Measurements from ENCODE around the gene FOCAD.
A peak's percentile ranks its signal among the peaks of the same experiment; 100 is the strongest.
"Not testable (repeated sequence)": the region's sequence is repeated elsewhere in the genome, so short reads cannot be mapped to it uniquely, and the experiment has no call there.

FOCAD gene

GRCh38 chr9:20673537-20673936, 10.5 kb upstream of the FOCAD start:
- DNase-seq: not testable (repeated sequence)

- no peak for DNase-seq
Observed at GRCh38 chr9:20681467-20681866, 2.6 kb upstream of the FOCAD start.

GRCh38 chr9:20683351-20684034, 566 bp upstream of the FOCAD start:
- DNase-seq: no peak

GRCh38 chr9:20684875-20685696, 1.0 kb downstream of the FOCAD start:
- no peak for DNase-seq

- DNase-seq: no peak
Observed at GRCh38 chr9:20685769-20686168, 1.7 kb downstream of the FOCAD start.

GRCh38 chr9:20689833-20690232, 5.8 kb downstream of the FOCAD start:
- DNase-seq: no peak

- no peak for DNase-seq
Observed at GRCh38 chr9:20692554-20692953, 8.5 kb downstream of the FOCAD start.

- no peak for DNase-seq
Observed at GRCh38 chr9:20693068-20693467, 9.0 kb downstream of the FOCAD start.

- DNase-seq: no peak
Observed at GRCh38 chr9:20694248-20694647, 10.2 kb downstream of the FOCAD start.

GRCh38 chr9:20697021-20697719, 13.1 kb downstream of the FOCAD start:
- DNase-seq: no peak

GRCh38 chr9:20698782-20699181, 14.7 kb downstream of the FOCAD start:
- DNase-seq: no peak

GRCh38 chr9:20701060-20701459, 17.0 kb downstream of the FOCAD start:
- no peak for DNase-seq

- no peak for DNase-seq
Observed at GRCh38 chr9:20702570-20702969, 18.5 kb downstream of the FOCAD start.

- no peak for DNase-seq
Observed at GRCh38 chr9:20703146-20703545, 19.1 kb downstream of the FOCAD start.

- DNase-seq: no peak
Observed at GRCh38 chr9:20707708-20708107, 23.6 kb downstream of the FOCAD start.

GRCh38 chr9:20713172-20713571, 29.1 kb downstream of the FOCAD start:
- DNase-seq: no peak

GRCh38 chr9:20714442-20715415, 30.7 kb downstream of the FOCAD start:
- no peak for DNase-seq

GRCh38 chr9:20722221-20722620, 38.2 kb downstream of the FOCAD start:
- no peak for DNase-seq

- no peak for DNase-seq
Observed at GRCh38 chr9:20725675-20726074, 41.6 kb downstream of the FOCAD start.

- DNase-seq: no peak
Observed at GRCh38 chr9:20726144-20726543, 42.1 kb downstream of the FOCAD start.

GRCh38 chr9:20728493-20729220, 44.6 kb downstream of the FOCAD start:
- peak; percentile 5 for DNase-seq

- DNase-seq: no peak
Observed at GRCh38 chr9:20729523-20729922, 45.5 kb downstream of the FOCAD start.

Data from NCI-H2029 treated with DMSO at 0.1 percent for 48 hours (cell line).